ENCODE results near the gene SPEM3.
"Not testable (repeated sequence)": the region's sequence is repeated elsewhere in the genome, so short reads cannot be mapped to it uniquely, and the experiment has no call there.

The SPEM3 gene

GRCh38 chr17:7471729-7472128 is 43.1 kb downstream of the SPEM3 start:
- H3K4me3 ChIP-seq (ENCODE audit: low read length), result no peak overlapping the region
- TF ChIP-seq ZNF274 (IDR thresholded peaks at IDR 0.05; ENCODE audit: low read depth, low read length), result no peak

GRCh38 chr17:7474767-7475166 is 46.1 kb downstream of the SPEM3 start:
- H3K4me3 ChIP-seq (ENCODE audit: low read length), result not testable (repeated sequence)

- H3K4me3 ChIP-seq (ENCODE audit: low read length), result no peak overlapping the region
- TF ChIP-seq ZNF274 (IDR thresholded peaks at IDR 0.05; ENCODE audit: low read depth, low read length), result no peak
Observed at GRCh38 chr17:7475764-7476422, 47.2 kb downstream of the SPEM3 start.

GRCh38 chr17:7476494-7476893 is 47.8 kb downstream of the SPEM3 start:
- no peak for TF ChIP-seq ZNF274 (IDR thresholded peaks at IDR 0.05; ENCODE audit: low read depth, low read length)
- H3K4me3 ChIP-seq (ENCODE audit: low read length), result no peak overlapping the region

- TF ChIP-seq ZNF274 (IDR thresholded peaks at IDR 0.05; ENCODE audit: low read depth, low read length), result no peak
- no peak overlapping the region for H3K4me3 ChIP-seq (ENCODE audit: low read length)
Observed at GRCh38 chr17:7476951-7477350, 48.3 kb downstream of the SPEM3 start.

GRCh38 chr17:7477392-7478275 is 49.0 kb downstream of the SPEM3 start:
- H3K4me3 ChIP-seq (ENCODE audit: low read length), result no peak overlapping the region; the same call in 1 of the 2 replicates
- no peak for TF ChIP-seq ZNF274 (IDR thresholded peaks at IDR 0.05; ENCODE audit: low read depth, low read length)

GRCh38 chr17:7478276-7479212 is 49.9 kb downstream of the SPEM3 start:
- no peak for TF ChIP-seq ZNF274 (IDR thresholded peaks at IDR 0.05; ENCODE audit: low read depth, low read length)
- H3K4me3 ChIP-seq (ENCODE audit: low read length), result peak overlapping the region; percentile 85

GRCh38 chr17:7479213-7480088 is 50.8 kb downstream of the SPEM3 start, which contains the start of gene ZBTB4:
Gene ZBTB4 (minus strand): TSS chr17:7479631. CDS start chr17:7466801, 12,830 bp downstream.
- TF ChIP-seq ZNF274 (IDR thresholded peaks at IDR 0.05; ENCODE audit: low read depth, low read length), result no peak
- peak within 1 kb of the TSS; percentile 85 for H3K4me3 ChIP-seq (ENCODE audit: low read length)

GRCh38 chr17:7480089-7480384 is 51.4 kb downstream of the SPEM3 start:
- no peak for TF ChIP-seq ZNF274 (IDR thresholded peaks at IDR 0.05; ENCODE audit: low read depth, low read length)
- peak overlapping the region; percentile 71 for H3K4me3 ChIP-seq (ENCODE audit: low read length)

- peak within 1 kb of the TSS; percentile 71; the same call in 1 of the 2 replicates for H3K4me3 ChIP-seq (ENCODE audit: low read length)
Observed at GRCh38 chr17:7481275-7481674, 52.6 kb downstream of the SPEM3 start, which contains the start of gene SLC35G6. Gene SLC35G6 (plus strand): TSS chr17:7481446. CDS start chr17:7481517, 71 bp downstream.

GRCh38 chr17:7481842-7482741 is 53.4 kb downstream of the SPEM3 start:
- not testable (repeated sequence) for H3K4me3 ChIP-seq (ENCODE audit: low read length)
